NCI-H510A (cell line): Measurements from ENCODE around the gene CCDC141.
A peak's percentile ranks its signal among the peaks of the same experiment; 100 is the strongest.

Experiments
- DNase-seq: peaks from one replicate; lab custom pipeline; 2025; lab: John Stamatoyannopoulos, UW

CCDC141 gene

GRCh38 chr2:178978667-178979066 is 71.3 kb downstream of the CCDC141 start:
- DNase-seq, result no peak

- no peak for DNase-seq
Measured at GRCh38 chr2:178976351-178976750, 73.6 kb downstream of the CCDC141 start.

- DNase-seq, result no peak
Measured at GRCh38 chr2:178962805-178963433, 87.0 kb downstream of the CCDC141 start.

GRCh38 chr2:178962152-178962551 is 87.8 kb downstream of the CCDC141 start:
- no peak for DNase-seq

- no peak for DNase-seq
Measured at GRCh38 chr2:178954049-178954448, 95.9 kb downstream of the CCDC141 start.

- no peak for DNase-seq
Measured at GRCh38 chr2:178951266-178952006, 98.5 kb downstream of the CCDC141 start.

GRCh38 chr2:178949584-178949983 is 100.4 kb downstream of the CCDC141 start:
- no peak for DNase-seq

GRCh38 chr2:178949151-178949550 is 100.8 kb downstream of the CCDC141 start:
- DNase-seq, result no peak

- no peak for DNase-seq
Measured at GRCh38 chr2:178947006-178947405, 102.9 kb downstream of the CCDC141 start.

GRCh38 chr2:178946494-178946893 is 103.4 kb downstream of the CCDC141 start:
- DNase-seq, result no peak

GRCh38 chr2:178943745-178944144 is 106.2 kb downstream of the CCDC141 start:
- no peak for DNase-seq

GRCh38 chr2:178934571-178934970 is 115.4 kb downstream of the CCDC141 start:
- DNase-seq, result no peak

- DNase-seq, result no peak
Measured at GRCh38 chr2:178933493-178933892, 116.4 kb downstream of the CCDC141 start.

- DNase-seq, result no peak
Measured at GRCh38 chr2:178928077-178928476, 121.9 kb downstream of the CCDC141 start.

- no peak for DNase-seq
Measured at GRCh38 chr2:178927173-178927572, 122.8 kb downstream of the CCDC141 start.

- no peak for DNase-seq
Measured at GRCh38 chr2:178924817-178925216, 125.1 kb downstream of the CCDC141 start.

- DNase-seq, result no peak
Measured at GRCh38 chr2:178923546-178923945, 126.4 kb downstream of the CCDC141 start.

GRCh38 chr2:178920916-178921513 is 128.9 kb downstream of the CCDC141 start:
- no peak for DNase-seq

- DNase-seq, result peak; percentile 9
Measured at GRCh38 chr2:178917555-178917954, 132.4 kb downstream of the CCDC141 start.

GRCh38 chr2:178915423-178916173 is 134.3 kb downstream of the CCDC141 start:
- DNase-seq, result no peak

- peak; percentile 67 for DNase-seq
Measured at GRCh38 chr2:178914259-178914849, 135.6 kb downstream of the CCDC141 start.

- no peak for DNase-seq
Measured at GRCh38 chr2:178913049-178913441, 136.9 kb downstream of the CCDC141 start.
